ENCODE measurements around the gene ENAM.
"Not testable (repeated sequence)": the region's sequence is repeated elsewhere in the genome, so short reads cannot be mapped to it uniquely, and the experiment has no call there.

ENAM gene

DNA sequence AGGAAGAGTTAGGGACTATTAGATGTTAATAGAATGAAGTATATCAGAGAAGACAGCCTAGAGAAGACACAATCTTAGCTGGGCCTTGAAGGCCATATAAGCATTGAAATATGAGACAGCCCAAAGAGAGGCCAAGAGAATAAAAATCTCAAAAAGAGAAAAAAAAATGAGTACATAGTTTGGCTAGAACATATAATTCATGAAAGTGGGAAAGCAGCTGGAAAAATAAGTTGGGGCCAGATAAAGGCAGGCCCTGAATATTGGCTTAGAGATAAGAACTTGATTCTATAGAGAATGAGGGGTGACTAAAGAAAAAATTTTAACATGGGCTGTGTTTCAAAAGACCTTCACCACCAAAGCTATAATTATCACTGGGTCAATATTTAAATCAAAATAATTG lies 52.4 kb downstream of the ENAM start:
- DNase-seq (ENCODE audit: low read depth) = no peak

DNA sequence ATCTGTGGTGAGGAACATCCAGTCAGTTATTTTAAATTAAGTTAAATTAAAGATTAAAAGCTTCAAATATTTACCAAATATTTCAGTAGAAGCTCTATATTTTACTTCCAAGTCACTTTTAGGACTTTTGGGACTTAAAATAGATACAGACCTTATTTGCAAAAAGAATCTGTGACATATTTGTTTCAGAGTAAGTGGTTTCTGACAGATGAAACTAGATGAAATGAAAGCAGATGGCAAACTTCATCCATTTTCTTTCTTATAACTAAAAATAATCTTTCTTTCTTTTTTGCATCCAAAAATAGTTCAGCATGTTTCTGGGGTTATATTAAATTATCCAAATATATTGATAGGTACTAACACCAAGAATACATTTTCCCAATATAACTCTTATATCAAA lies 53.2 kb downstream of the ENAM start:
- no peak for DNase-seq (ENCODE audit: low read depth)

DNA sequence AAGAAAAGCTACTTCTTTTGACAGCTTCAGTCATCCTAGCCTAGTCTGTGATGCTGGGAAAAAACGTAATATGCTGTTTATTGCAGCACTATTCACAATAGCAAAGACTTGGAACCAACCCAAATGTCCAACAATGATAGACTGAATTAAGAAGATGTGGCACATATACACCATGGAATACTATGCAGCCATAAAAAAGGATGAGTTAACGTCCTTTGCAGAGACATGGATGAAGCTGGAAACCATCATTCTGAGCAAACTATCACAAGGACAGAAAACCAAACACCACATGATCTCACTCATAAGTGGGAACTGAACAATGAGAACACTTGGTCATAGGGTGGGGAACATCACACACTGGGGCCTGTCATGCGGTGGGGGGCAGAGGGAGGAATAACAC lies 53.6 kb downstream of the ENAM start:
- DNase-seq (ENCODE audit: low read depth) = not testable (repeated sequence)

DNA sequence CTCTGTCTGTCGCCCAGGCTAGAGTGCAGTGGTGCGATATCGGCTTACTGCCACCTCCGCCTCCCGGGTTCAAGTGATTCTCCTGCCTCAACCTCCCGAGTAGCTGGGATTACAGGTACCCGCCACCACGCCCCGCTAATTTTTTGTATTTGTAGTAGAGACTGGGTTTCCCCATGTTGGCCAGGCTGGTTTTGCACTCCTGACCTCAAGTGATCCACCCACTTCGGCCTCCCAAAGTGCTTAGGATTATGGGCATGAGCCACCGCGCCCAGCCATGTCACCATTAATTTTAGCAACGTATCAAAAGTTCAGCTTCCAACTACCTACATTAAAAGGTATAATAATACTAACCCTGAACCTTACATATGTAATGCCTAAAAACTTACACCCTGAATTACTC lies 58.8 kb downstream of the ENAM start:
- DNase-seq (ENCODE audit: low read depth) = no peak

DNA sequence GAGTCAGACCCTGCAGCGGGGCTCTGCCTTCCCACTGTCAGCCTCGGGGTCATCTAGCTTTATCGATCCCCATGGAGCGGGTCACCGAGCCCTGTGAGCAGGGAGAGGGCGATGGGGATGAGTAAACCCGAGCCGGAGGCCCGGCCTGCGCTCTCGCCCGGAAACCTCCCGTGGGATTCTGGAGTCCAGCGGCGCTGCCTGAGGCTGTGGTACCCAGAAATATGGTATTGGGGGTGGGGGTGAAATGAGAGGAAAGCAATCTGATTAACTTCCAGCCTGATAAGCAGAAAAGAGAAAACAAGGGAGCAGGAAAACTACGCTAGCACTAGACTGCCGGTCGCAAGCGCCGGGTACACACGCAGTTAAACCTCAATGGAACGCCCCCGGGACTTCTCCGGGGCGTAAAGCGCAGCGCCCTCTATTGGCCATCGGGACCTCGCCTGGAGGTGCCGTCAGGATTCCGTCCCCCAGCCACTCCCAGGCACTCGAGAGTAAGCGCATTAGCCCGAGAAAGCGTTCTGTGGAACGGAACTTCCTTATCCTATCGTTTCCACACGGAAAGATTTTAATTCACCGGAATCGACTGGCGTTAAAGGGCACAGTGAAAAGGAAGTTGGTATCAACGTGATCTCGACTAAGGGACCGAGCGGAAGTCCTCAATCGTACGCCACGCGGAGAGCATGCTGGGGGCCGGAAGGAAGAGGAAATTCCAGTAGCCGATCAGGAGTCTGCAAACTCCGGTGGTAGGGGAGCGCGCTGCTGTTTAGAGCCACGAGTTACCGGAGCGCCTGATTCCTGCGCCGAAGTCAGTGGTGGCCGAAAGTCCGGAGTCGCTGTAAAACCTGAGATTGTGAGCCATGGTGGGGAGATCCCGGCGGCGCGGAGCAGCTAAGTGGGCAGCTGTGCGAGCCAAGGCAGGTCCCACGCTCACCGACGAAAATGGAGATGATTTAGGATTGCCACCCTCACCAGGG lies 59.6 kb downstream of the ENAM start, which contains the start of gene UTP3:
Gene UTP3 (plus strand): TSS at position 712 of the 974 bp plus-strand sequence. CDS start 146 bp downstream, at position 858.
- peak; percentile 84 for DNase-seq (ENCODE audit: low read depth)

DNA sequence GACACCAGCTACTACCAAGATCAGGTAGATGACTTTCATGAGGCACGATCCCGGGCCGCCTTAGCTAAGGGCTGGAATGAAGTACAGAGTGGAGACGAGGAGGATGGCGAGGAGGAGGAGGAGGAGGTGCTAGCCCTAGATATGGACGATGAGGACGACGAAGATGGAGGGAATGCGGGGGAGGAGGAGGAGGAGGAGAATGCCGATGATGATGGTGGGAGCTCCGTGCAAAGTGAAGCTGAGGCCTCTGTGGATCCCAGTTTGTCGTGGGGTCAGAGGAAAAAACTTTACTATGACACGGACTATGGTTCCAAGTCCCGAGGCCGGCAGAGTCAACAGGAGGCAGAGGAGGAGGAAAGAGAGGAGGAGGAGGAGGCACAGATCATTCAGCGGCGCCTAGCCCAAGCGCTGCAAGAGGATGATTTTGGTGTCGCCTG lies 60.3 kb downstream of the ENAM start:
- DNase-seq (ENCODE audit: low read depth) = no peak

GRCh38 chr4:70691661-70692060 lies 63.1 kb downstream of the ENAM start:
- DNase-seq (ENCODE audit: low read depth) = no peak

DNA sequence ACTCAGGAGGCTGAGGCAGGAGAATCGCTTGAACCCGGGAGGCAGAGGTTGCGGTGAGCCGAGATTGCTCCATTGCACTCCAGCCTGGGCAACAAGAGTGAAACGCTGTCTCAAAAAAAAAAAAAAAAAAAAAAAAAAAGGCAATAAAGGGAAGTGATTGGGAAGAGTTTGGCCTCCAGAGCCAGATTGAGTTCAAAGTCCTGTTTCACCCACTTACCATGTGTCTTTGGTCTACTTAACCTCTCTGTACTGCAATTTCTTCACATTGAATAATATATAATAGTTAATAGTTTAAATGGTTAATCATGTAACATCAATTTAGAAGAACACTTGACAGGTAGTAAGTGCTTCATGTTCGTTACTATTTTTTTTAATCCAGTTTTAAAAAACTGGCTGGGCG lies 66.1 kb downstream of the ENAM start:
- not testable (repeated sequence) for DNase-seq (ENCODE audit: low read depth)

Data from stimulated activated CD8-positive, alpha-beta memory T cell treated with anti-CD3 and anti-CD28 coated beads, Interleukin-15, amount 100 ng/mL, for 1 hour (primary cell).